Mucosa of gallbladder (tissue), 1 donor: ENCODE data around the gene FRMD4A. TPM values are rescaled to one million over a fixed set of nuclear protein-coding genes. Genes with fewer than 3 reads are reported as not detected.

ENCODE experiments used
- DNase-seq: peaks from one replicate; pipeline ENCODE4 v3.0.0-alpha.2; 2020; ENCODE audit warnings: low spot score
- total RNA-seq: library from RNA; stranded (reverse); gene quantifications from one replicate; pipeline ENCODE4 v1.2.1, GENCODE V29; 2021
- donor health status: DM: no; HTN: no; CAD: no.

Gene FRMD4A
- total RNA-seq, 1 donor from 2014 or later, result 55.4 TPM

DNA sequence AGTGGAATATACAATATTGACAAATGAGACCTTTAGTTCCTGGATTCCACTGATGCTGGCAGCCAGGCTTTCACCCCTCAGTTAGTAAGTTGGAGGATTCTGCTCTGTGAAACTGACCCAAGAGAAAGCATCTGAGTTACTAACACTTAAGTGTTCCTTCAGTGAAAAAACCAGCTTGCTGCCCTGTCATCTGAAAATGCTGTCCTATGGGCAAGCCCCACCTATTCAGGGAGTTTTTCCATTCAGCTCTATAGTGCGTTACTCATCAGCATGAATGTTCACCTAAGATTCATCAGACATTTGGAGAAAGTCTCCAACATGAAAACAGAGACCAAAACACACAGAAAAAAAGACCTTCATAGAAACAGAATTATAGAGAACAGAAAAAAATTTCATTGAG is 706.1 kb downstream of the FRMD4A start:
- no peak for DNase-seq

- DNase-seq, result no peak
These were observed 708.8 kb downstream of the FRMD4A start for GRCh38 chr10:13621931-13622330.

DNA sequence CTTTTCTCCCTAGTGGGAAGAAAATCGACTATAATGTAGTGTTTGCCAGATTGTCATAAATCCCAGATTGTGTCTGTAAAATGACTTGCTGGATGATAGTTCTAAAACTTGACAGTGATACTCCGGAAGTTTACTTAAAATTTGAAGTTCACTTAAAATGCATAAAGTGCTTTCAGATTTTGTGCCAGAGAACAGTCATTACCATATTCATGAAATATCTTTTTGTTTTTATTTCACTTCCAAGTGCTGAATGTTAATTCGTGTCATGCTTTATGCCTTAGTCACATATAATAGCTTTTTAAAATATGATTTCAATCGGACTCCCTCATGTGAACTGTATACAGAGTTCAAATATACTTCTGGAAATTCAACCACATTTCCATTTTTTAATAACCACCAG is 713.6 kb downstream of the FRMD4A start:
- DNase-seq, result no peak

GRCh38 chr10:13615650-13616300 is 714.9 kb downstream of the FRMD4A start:
- no peak for DNase-seq

DNA sequence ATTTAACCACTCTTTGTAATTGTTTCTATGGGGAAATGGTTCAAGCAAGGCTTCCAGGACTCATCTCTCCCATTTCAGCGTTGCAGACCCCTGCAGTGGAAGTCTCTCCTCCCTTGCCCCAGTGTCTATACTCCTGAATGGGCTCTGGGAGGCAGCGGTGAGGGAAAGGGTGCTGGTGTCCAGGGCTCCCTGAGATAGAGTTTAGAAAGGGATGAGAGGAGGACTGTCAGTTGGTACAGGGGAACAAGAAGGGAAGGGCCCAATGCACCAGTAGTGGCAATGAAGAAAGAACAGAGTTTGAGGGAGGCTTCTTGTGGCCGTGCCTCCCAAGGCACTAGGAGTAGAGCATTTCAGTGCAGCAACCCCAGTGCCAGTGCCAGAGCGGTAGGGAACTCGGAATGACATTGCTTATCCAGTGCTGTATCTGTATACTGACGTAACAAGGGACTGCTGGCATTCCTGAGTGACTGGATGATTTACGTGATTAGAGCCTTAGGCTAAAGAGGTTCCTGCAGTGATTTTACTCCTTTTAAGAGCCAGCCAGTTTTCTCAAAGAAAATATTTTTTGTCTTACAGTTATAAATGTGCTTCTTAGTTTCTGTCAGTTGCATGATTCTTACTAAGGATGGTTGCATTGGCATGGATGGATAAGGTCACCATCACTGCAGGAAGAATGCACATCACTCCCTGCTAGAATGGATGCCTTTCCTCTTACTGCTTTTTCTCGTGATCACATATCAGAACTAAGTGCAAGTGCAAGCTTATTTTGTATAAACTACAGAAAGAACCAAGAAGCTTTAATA is 716.0 kb downstream of the FRMD4A start:
- no peak for DNase-seq

DNA sequence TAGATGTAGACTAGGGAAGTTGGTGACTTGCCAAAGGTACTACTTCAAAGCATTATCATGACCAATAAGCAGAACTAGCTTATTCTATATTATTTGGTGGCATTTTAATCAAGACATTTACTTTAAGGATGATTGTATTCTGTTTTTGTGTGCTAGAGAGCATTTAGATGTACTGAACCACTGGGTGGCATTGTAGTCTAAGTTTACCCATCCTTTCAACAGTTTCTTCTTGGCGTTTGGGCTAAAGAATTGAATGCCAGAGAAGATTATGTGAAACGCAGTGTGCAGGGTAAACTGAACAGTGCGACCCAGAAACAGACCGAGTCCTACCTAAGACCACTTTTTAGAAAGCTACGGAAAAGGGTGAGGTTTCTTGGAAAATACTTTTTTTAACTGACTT is 717.2 kb downstream of the FRMD4A start:
- DNase-seq, result no peak

GRCh38 chr10:13612654-13613373 is 717.9 kb downstream of the FRMD4A start:
- no peak for DNase-seq

DNA sequence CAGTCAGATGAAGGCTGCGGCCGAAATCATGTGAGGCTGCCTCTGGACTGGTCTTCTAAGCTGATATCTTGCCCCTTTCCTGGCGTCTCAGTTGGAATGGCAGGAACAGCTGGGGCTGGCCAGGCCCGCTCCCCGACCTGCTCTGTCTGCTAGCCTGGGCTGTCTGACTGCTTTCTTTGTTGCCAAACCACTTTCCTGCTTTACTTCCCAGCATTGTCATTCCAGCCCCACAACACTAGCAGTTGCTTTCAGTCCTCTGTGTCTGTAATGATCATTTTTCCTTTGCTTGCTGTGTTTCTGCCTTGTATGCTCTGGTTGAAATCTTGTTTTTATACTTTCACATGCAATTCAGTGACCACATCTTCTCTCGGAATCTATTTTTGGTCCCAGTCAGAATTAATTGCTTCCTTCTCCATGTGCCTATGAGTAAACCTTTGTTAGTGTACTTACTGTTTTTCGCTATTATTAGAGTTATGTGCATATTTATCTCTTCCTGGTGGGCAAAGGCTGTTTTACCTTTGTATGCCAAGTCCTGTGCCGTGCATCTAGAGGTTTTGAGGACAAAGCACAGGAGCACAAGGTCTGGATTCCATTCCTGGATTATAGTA is 722.4 kb downstream of the FRMD4A start:
- no peak for DNase-seq

GRCh38 chr10:13604357-13605040 is 726.2 kb downstream of the FRMD4A start:
- DNase-seq, result no peak

DNA sequence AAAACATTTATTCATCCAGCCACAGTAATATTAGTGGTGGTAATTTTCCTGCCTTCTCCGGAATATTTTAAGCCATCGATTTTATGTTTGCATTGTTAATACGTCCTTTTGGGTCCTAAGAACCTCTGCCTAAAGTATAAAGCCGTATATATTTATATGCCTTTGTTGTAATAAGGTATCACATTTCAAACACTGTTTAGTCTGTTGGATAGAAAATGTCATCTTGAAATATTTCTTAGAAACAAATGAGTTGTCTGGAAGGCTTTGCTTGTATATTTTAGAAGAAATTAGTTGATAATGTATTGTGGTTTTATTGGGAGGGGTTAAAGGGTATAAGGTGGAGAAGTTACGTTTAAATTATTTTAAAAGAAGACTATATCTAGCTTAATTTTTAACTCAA is 732.8 kb downstream of the FRMD4A start:
- no peak for DNase-seq

DNA sequence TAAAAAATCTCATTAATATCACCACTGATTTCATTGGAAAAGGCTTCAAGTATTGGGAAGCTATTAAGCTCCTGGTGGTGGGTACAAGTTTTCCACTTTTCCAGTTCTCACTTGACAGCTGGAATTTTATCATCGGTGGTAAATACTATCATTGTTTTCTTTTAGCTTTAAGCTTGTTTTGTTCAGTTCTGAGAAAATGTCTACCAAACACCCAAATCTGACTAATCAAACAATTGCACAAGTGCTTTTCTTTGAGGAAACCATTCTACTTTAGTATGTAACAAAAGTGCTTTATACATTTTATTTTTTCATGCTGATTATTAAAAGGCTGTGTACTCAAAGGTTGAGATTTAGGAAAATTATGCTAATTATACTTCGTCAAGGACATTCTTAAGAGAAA is 736.1 kb downstream of the FRMD4A start:
- no peak for DNase-seq
